ENCODE data around the gene BPIFB6.

BPIFB6 gene

GRCh38 chr20:33007376-33008335, 23.8 kb upstream of the BPIFB6 start, which contains the start of gene BPIFB2:
BPIFB2 (plus strand) TSS chr20:33007704; CDS start chr20:33008575, 871 bp downstream.
- DNase-seq (ENCODE audit: low read depth), result no peak
- H3K4me3 ChIP-seq (ENCODE audit: low read depth, low read length), result no peak within 1 kb of the TSS
- TF ChIP-seq, protein P1, sequence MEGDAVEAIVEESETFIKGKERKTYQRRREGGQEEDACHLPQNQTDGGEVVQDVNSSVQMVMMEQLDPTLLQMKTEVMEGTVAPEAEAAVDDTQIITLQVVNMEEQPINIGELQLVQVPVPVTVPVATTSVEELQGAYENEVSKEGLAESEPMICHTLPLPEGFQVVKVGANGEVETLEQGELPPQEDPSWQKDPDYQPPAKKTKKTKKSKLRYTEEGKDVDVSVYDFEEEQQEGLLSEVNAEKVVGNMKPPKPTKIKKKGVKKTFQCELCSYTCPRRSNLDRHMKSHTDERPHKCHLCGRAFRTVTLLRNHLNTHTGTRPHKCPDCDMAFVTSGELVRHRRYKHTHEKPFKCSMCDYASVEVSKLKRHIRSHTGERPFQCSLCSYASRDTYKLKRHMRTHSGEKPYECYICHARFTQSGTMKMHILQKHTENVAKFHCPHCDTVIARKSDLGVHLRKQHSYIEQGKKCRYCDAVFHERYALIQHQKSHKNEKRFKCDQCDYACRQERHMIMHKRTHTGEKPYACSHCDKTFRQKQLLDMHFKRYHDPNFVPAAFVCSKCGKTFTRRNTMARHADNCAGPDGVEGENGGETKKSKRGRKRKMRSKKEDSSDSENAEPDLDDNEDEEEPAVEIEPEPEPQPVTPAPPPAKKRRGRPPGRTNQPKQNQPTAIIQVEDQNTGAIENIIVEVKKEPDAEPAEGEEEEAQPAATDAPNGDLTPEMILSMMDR (IDR thresholded peaks at IDR 0.05; ENCODE audit: low read depth, low read length, missing control alignments), result no peak

DNA sequence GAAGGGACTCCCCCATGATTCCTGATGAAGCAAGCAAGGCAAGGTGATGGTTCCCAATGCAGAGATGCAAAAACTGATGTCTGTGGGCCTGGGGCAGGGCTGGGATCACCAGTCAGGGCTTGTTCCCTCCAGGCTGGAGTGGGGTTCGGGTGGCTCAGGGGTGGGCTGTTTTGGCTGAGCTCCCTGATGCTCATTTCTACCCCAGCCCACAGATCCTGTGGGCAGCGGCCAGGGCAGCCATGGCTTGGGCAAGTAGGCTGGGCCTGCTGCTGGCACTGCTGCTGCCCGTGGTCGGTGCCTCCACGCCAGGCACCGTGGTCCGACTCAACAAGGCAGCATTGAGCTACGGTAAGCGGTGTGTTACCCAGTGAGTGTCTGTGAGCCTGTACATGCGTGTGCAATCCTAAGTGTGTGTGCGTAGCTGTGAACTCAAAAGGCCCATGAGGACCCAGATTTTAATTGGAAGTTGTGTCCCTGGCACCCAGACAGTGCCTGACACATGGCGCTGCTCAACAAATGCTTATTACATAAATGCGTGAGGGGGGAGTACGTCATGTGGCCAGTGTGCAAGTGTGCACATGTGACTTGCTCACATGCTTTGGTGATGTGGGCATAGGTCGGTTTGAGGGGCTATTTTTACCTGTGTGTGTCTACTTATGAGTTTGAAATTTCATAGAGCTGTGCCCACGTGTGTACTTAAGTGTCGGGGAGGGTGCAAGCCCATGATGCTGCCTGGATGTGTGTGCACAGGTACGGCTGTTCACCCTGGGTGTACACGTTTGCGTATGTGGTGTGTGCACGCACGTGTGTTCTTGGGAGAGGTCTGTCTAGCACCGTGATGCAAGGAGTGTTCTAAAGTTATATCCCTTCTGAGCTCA, 22.9 kb upstream of the BPIFB6 start:
- no peak for DNase-seq (ENCODE audit: low read depth)
- TF ChIP-seq, protein P1 (IDR thresholded peaks at IDR 0.05; ENCODE audit: low read depth, low read length, missing control alignments), result no peak
- no peak overlapping the region for H3K4me3 ChIP-seq (ENCODE audit: low read depth, low read length)

GRCh38 chr20:33009214-33010132, 22.0 kb upstream of the BPIFB6 start:
- no peak for DNase-seq (ENCODE audit: low read depth)
- TF ChIP-seq, protein P1 (IDR thresholded peaks at IDR 0.05; ENCODE audit: low read depth, low read length, missing control alignments), result no peak

DNA sequence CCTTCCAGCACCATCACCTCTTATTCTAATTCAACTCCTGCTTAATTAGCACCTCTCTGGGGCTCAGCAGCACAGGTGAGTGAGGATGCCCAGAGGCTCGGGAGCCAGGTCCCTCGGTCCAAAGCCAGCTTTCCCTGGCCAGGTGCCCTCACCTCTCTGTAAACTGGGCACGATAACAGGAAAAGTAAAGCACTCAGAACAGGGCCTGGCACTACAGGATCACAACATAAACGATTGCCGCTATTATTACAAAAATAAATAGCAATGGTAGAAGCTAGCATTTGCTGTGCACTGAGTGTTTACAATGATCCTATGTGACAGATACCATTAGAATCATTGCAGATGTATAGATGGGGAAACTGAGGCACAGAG, 21.3 kb upstream of the BPIFB6 start:
- TF ChIP-seq, protein P1 (IDR thresholded peaks at IDR 0.05; ENCODE audit: low read depth, low read length, missing control alignments), result no peak
- no peak overlapping the region for H3K4me3 ChIP-seq (ENCODE audit: low read depth, low read length)
- no peak for DNase-seq (ENCODE audit: low read depth)

More at GRCh38 chr20:33009214-33010132, 22.0 kb upstream of the BPIFB6 start:
- no peak overlapping the region for H3K4me3 ChIP-seq (ENCODE audit: low read depth, low read length)

DNA sequence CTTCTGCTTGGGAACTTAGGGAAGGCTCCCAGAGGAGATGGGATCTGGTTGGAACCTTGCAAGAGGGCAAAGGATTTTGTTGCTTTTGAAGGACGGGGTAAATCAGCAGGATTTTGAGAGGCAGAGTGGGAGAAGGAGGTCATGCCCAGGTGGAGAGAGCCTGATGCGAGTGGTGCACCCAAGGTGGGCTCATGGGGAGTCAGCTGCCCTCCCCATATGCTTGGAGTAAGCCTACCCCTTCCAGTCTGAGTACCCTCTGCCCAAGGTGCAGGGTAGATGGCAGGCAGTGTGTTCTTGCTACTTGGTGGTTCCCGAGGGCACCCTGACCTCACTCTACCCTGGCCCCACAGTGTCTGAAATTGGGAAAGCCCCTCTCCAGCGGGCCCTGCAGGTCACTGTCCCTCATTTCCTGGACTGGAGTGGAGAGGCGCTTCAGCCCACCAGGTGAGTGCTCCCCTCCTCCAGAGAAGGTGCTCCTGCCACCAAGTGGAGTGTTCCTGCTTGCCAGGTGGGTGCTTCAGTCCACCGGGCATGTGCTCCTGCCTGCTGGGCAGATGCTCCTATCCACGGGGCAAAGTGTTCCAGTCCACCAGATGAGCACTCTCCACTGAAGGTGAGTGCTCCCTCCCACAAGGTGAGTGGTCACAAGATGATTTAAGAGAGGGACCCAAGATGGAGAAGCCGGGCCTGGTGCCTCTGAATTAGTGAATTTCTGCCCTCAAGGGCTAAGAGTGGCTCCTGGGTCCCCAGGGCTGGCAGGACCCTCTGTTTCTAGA, 20.6 kb upstream of the BPIFB6 start:
- TF ChIP-seq, protein P1 (IDR thresholded peaks at IDR 0.05; ENCODE audit: low read depth, low read length, missing control alignments), result no peak
- DNase-seq (ENCODE audit: low read depth), result no peak
- no peak overlapping the region for H3K4me3 ChIP-seq (ENCODE audit: low read depth, low read length)

Measured in GM12864 (cell line).